ENCODE data around the gene NTRK2.

NTRK2 gene

GRCh38 chr9:84971571-84971970, 302.0 kb downstream of the NTRK2 start:
- Histone ChIP-seq H3F3A (ENCODE audit: low read depth) (no peaks in the 10 kb centered on the region), H3K4me2 (ENCODE audit: low read depth, low read length, poor library complexity, severe bottlenecking) (no peak overlapping the region), H3K9me2 (replicated peaks; ENCODE audit: low read depth, low read length) (no peaks in the 10 kb centered on the region), H3K36me3 (ENCODE audit: insufficient read depth, low read length) (no peaks in the 10 kb centered on the region), H2AFZ (ENCODE audit: low read length) (no peak overlapping the region), H3K9me3 (ENCODE audit: insufficient read depth, low read depth, low read length) (peaks cover 6% of the 10 kb centered on the region; the same call in 1 of the 2 replicates), H3K9ac (ENCODE audit: low read depth, low read length, poor library complexity, severe bottlenecking) (no peak overlapping the region), H4K20me1 (ENCODE audit: insufficient read depth, low read length, poor library complexity, severe bottlenecking) (no peaks in the 10 kb centered on the region), H3K4me1 (ENCODE audit: insufficient read depth, low read length, poor library complexity, severe bottlenecking) (no peaks in the 10 kb centered on the region), H3K79me2 (ENCODE audit: insufficient read depth, low read length) (no peaks in the 10 kb centered on the region), H3K27me3 (ENCODE audit: insufficient read depth, low read length, poor library complexity, severe bottlenecking) (no peaks in the 10 kb centered on the region), H3K4me3 (ENCODE audit: low read length, poor library complexity, severe bottlenecking) (no peak overlapping the region)
- no peak for TF ChIP-seq EZH2phosphoT487 (IDR thresholded peaks at IDR 0.05; ENCODE audit: borderline replicate concordance)
- TF ChIP-seq, protein P1, sequence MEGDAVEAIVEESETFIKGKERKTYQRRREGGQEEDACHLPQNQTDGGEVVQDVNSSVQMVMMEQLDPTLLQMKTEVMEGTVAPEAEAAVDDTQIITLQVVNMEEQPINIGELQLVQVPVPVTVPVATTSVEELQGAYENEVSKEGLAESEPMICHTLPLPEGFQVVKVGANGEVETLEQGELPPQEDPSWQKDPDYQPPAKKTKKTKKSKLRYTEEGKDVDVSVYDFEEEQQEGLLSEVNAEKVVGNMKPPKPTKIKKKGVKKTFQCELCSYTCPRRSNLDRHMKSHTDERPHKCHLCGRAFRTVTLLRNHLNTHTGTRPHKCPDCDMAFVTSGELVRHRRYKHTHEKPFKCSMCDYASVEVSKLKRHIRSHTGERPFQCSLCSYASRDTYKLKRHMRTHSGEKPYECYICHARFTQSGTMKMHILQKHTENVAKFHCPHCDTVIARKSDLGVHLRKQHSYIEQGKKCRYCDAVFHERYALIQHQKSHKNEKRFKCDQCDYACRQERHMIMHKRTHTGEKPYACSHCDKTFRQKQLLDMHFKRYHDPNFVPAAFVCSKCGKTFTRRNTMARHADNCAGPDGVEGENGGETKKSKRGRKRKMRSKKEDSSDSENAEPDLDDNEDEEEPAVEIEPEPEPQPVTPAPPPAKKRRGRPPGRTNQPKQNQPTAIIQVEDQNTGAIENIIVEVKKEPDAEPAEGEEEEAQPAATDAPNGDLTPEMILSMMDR (conservative IDR thresholded peaks at IDR 0.05; ENCODE audit: low read length), result no peak

DNA sequence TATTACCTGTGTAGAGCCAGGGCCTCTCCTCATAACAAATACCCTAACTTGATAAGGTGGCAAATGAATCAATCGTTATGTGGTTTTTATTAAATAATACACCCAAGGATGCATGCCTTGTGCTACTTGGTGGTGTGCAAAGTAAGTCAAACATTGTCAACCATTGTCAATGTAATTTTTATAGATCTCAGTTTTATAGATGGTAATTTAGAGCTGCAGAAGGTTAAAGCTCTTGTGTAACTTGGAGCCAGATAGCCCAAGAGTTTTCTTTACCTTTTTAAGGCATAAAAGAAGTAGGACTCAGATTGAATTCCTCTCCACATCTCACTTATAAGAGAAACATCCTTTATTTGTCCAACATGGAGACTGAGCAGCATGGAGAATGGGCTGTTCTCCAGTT, 304.7 kb downstream of the NTRK2 start:
- H3F3A ChIP-seq (ENCODE audit: low read depth), result no peaks in the 10 kb centered on the region
- H3K9me2 ChIP-seq (replicated peaks; ENCODE audit: low read depth, low read length), result no peaks in the 10 kb centered on the region
- H4K20me1 ChIP-seq (ENCODE audit: insufficient read depth, low read length, poor library complexity, severe bottlenecking), result no peaks in the 10 kb centered on the region
- no peaks in the 10 kb centered on the region for H3K79me2 ChIP-seq (ENCODE audit: insufficient read depth, low read length)
- TF ChIP-seq EZH2phosphoT487 (IDR thresholded peaks at IDR 0.05; ENCODE audit: borderline replicate concordance), result no peak
- TF ChIP-seq, protein P1 (conservative IDR thresholded peaks at IDR 0.05; ENCODE audit: low read length), result no peak
- no peaks in the 10 kb centered on the region for H3K9me3 ChIP-seq (ENCODE audit: insufficient read depth, low read depth, low read length)
- no peaks in the 10 kb centered on the region for H3K36me3 ChIP-seq (ENCODE audit: insufficient read depth, low read length)
- H3K9ac ChIP-seq (ENCODE audit: low read depth, low read length, poor library complexity, severe bottlenecking), result no peak overlapping the region
- H3K4me2 ChIP-seq (ENCODE audit: low read depth, low read length, poor library complexity, severe bottlenecking), result no peak overlapping the region
- H3K4me3 ChIP-seq (ENCODE audit: low read length, poor library complexity, severe bottlenecking), result no peak overlapping the region
- H2AFZ ChIP-seq (ENCODE audit: low read length), result no peak overlapping the region
- H3K4me1 ChIP-seq (ENCODE audit: insufficient read depth, low read length, poor library complexity, severe bottlenecking), result no peaks in the 10 kb centered on the region
- H3K27me3 ChIP-seq (ENCODE audit: insufficient read depth, low read length, poor library complexity, severe bottlenecking), result no peaks in the 10 kb centered on the region

GRCh38 chr9:84974855-84975254, 305.3 kb downstream of the NTRK2 start:
- Histone ChIP-seq H2AFZ (ENCODE audit: low read length) (no peak overlapping the region), H3K9me2 (replicated peaks; ENCODE audit: low read depth, low read length) (no peaks in the 10 kb centered on the region), H3K4me1 (ENCODE audit: insufficient read depth, low read length, poor library complexity, severe bottlenecking) (no peaks in the 10 kb centered on the region), H3K4me3 (ENCODE audit: low read length, poor library complexity, severe bottlenecking) (no peak overlapping the region), H3K9ac (ENCODE audit: low read depth, low read length, poor library complexity, severe bottlenecking) (no peak overlapping the region), H3K9me3 (ENCODE audit: insufficient read depth, low read depth, low read length) (no peaks in the 10 kb centered on the region), H3K79me2 (ENCODE audit: insufficient read depth, low read length) (no peaks in the 10 kb centered on the region), H3K36me3 (ENCODE audit: insufficient read depth, low read length) (no peaks in the 10 kb centered on the region), H3F3A (ENCODE audit: low read depth) (no peaks in the 10 kb centered on the region), H3K27me3 (ENCODE audit: insufficient read depth, low read length, poor library complexity, severe bottlenecking) (no peaks in the 10 kb centered on the region), H4K20me1 (ENCODE audit: insufficient read depth, low read length, poor library complexity, severe bottlenecking) (no peaks in the 10 kb centered on the region), H3K4me2 (ENCODE audit: low read depth, low read length, poor library complexity, severe bottlenecking) (no peak overlapping the region)
- TF ChIP-seq, protein P1 (conservative IDR thresholded peaks at IDR 0.05; ENCODE audit: low read length), result no peak
- TF ChIP-seq EZH2phosphoT487 (IDR thresholded peaks at IDR 0.05; ENCODE audit: borderline replicate concordance), result no peak

Measured in Loucy (cell line).